Left ventricle myocardium inferior (tissue), 1 donor: ENCODE data around the gene SEC14L5. TPM values are rescaled to one million over a fixed set of nuclear protein-coding genes. Genes with fewer than 3 reads are reported as not detected.

Experiments
- DNase-seq: peaks from one replicate; pipeline ENCODE4 v3.0.0-alpha.2; 2020
- H3K27ac ChIP-seq: fragments of 200-600 bp; replicated peaks from 2 replicates; pipeline ENCODE4 v1.8.0; 2021
- H3K27me3 ChIP-seq: fragments of 200-600 bp; 2 replicates; pipeline ENCODE4 v1.8.0; 2021; ENCODE audit warnings: low read depth
- H3K36me3 ChIP-seq: fragments of 200-600 bp; 2 replicates; pipeline ENCODE4 v1.8.0; 2021
- H3K4me1 ChIP-seq: fragments of 200-600 bp; 2 replicates; pipeline ENCODE4 v1.8.0; 2021
- H3K4me3 ChIP-seq: fragments of 200-600 bp; 2 replicates; pipeline ENCODE4 v1.8.0; 2021; ENCODE audit warnings: mild to moderate bottlenecking, moderate library complexity
- H3K9me3 ChIP-seq: fragments of 200-600 bp; replicated peaks from 2 replicates; pipeline ENCODE4 v1.8.0; 2021
- CTCF ChIP-seq: fragments of 200-600 bp; IDR thresholded peaks from 2 replicates; pipeline ENCODE4 v1.8.0; 2021; ENCODE audit warnings: antibody characterized with exemption, mild to moderate bottlenecking, borderline replicate concordance
- intact Hi-C: fragments of 100-400 bp; cut with micrococcal nuclease; formaldehyde crosslinking; loops from one replicate; pipeline ENCODE4 v1.11.0; 2022
- total RNA-seq: library from RNA; stranded (reverse); fragmentation: NEBNext Ultra II Directional; extraction: Animal tissue kit (Norgen Biotek cat#: 25700); gene quantifications from one replicate; pipeline ENCODE4 v1.2.1, GENCODE V29; 2021
- donor health status: DM: no; HTN: yes; CAD: no; lungs with severe emphysema.

Gene SEC14L5
- total RNA-seq, 1 donor from 2014 or later: 15.5 TPM

DNA sequence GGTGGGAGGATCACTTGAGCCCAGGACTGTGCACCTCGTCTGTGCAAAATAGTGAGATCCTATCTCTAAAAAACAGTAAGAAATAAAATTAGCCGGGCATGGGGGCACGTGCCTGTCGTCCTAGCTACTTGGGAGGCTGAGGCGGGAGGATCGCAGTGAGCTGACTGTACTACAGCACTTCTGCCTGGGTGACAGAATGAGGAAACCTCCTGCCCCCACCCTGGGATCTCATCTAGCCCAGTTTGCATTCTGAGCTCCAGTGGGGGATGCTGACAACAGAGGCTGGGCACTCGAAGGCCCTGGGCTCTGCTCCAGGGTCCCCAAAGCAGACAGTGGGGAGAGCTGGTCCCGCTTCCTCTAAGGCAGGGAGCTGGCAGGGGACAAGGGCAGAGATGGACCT, 68.5 kb downstream of the SEC14L5 start:
- no peak for TF ChIP-seq CTCF
- intact Hi-C loops: no loop called here
- Histone ChIP-seq H3K27me3 (no peaks in the 10 kb centered on the region), H3K36me3 (peaks cover 22% of the 10 kb centered on the region), H3K4me3 (no peak overlapping the region), H3K27ac (no peak overlapping the region), H3K4me1 (peaks cover 10% of the 10 kb centered on the region), H3K9me3 (no peaks in the 10 kb centered on the region)
- no peak for DNase-seq

DNA sequence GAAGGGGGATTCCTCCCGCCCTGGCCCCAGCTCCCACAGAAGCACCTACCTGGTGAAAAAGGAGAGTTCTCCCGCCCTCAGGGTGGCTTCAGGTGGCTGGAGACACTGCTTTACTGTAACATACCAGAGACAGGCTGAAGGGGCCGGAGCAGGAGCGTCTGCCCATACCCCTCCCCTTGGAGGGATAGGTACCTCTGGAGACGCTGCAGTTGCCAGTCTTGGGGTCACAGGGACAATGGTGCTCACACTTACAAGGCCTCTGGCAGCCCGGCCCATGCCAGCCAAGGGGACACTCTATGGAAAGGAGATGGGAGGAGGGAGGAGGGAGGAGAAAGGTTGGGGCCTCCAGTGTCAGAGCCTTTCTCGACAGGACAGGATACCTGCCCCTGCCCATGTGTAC, 69.0 kb downstream of the SEC14L5 start:
- intact Hi-C loops: no loop called here
- Histone ChIP-seq H3K36me3 (peaks cover 22% of the 10 kb centered on the region), H3K27ac (no peak overlapping the region), H3K4me1 (peaks cover 10% of the 10 kb centered on the region), H3K4me3 (no peak overlapping the region), H3K9me3 (no peaks in the 10 kb centered on the region), H3K27me3 (no peaks in the 10 kb centered on the region)
- no peak for TF ChIP-seq CTCF
- no peak for DNase-seq

DNA sequence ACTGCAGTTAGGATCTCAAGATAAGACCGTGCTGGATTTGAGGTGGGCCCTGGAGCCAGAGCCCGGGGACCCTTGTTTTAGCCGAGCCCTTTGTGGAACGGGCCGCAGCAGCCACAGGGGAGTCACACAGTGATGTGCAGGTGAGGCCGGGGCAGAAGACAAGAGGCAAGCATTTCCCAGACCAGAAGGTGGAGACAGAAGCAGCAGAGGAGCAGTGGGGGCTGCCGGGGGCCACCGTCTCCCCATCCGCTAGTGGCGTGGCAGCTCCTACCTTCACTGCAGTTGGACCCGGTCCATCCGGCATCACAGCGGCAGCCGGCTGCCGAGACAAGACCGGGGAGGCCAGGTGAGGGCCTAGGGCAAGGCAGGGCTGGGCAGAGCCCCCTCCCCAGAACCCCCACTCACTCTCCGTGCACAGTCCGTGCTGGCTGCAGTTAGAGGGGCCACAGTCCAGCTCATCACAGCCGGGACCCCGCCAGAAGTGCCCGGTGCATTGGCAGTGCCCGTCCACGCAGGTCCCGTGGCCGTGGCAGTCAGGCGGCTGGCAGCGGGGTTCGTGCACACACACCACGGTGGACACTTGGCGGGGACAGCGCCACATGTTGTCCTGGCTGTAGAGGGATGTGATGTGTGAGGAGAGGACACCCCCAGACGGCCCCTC, 69.6 kb downstream of the SEC14L5 start:
- no peak overlapping the region for H3K4me3 ChIP-seq
- no peak overlapping the region for H3K27ac ChIP-seq
- no peaks in the 10 kb centered on the region for H3K27me3 ChIP-seq
- no peaks in the 10 kb centered on the region for H3K9me3 ChIP-seq
- intact Hi-C loops: no loop called here
- H3K36me3 ChIP-seq: peaks cover 22% of the 10 kb centered on the region
- TF ChIP-seq CTCF: no peak
- DNase-seq: no peak
- peaks cover 14% of the 10 kb centered on the region for H3K4me1 ChIP-seq

- H3K27ac ChIP-seq: no peak overlapping the region
- H3K9me3 ChIP-seq: no peaks in the 10 kb centered on the region
- TF ChIP-seq CTCF: no peak
- DNase-seq: no peak
- H3K36me3 ChIP-seq: peaks cover 22% of the 10 kb centered on the region
- intact Hi-C loops: no loop called here
- peaks cover 27% of the 10 kb centered on the region for H3K4me1 ChIP-seq
- H3K27me3 ChIP-seq: no peaks in the 10 kb centered on the region
- H3K4me3 ChIP-seq: no peak overlapping the region
Observed at GRCh38 chr16:5028950-5029475, 70.9 kb downstream of the SEC14L5 start.

- DNase-seq: no peak
- Histone ChIP-seq H3K36me3 (peaks cover 22% of the 10 kb centered on the region), H3K9me3 (no peaks in the 10 kb centered on the region), H3K27me3 (no peaks in the 10 kb centered on the region), H3K4me1 (peaks cover 25% of the 10 kb centered on the region), H3K4me3 (no peak overlapping the region), H3K27ac (no peak overlapping the region)
- intact Hi-C loops: no loop called here
- TF ChIP-seq CTCF: no peak
Observed at GRCh38 chr16:5030251-5030870, 72.2 kb downstream of the SEC14L5 start.
